HG02852 (cell line): ENCODE measurements around the gene CALN1.
A peak's percentile ranks its signal among the peaks of the same experiment; 100 is the strongest.
"Not testable (repeated sequence)": the region's sequence is repeated elsewhere in the genome, so short reads cannot be mapped to it uniquely, and the experiment has no call there.

Experiments used
- ATAC-seq: cut with Tn5 transposase; IDR thresholded peaks from one replicate; pipeline ENCODE4 v1.9.1; 2021; ENCODE audit warnings: mild to moderate bottlenecking, moderate library complexity; ENCODE audit not compliant: unreplicated experiment

CALN1 gene

DNA sequence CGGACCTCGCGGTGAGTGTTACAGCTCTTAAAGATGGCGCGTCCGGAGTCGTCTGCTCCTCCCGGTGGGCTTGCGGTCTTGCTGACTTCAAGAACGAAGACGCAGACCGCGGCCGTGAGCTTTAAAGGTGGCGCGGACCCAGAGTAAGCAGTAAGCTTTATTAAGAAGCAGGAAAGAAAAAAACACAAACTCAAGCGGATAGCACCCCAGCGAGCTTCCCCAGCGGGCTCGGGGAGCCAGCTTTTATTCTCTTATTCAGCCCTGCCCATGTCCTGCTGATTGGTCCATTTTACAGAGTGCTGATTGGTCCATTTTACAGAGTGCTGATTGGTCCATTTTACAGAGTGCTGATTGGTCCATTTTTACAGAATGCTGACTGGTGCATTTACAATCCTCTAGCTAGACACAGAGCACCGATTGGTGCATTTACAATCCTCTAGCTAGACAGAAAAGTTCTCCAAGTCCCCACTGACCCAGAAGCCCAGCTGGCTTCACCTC lies at the start of gene CALN1:
CALN1 (minus strand) TSS at position 218 of the 498 bp plus-strand sequence.
- not testable (repeated sequence) for ATAC-seq

GRCh38 chr7:72453471-72453870 lies 41.3 kb upstream of the CALN1 start:
- ATAC-seq = no peak

- ATAC-seq = no peak
These were observed 35.5 kb upstream of the CALN1 start for GRCh38 chr7:72447465-72448204.

- no peak for ATAC-seq
These were observed 34.7 kb upstream of the CALN1 start for GRCh38 chr7:72446591-72447462.

- no peak for ATAC-seq
These were observed 34.0 kb upstream of the CALN1 start for GRCh38 chr7:72446131-72446530.

DNA sequence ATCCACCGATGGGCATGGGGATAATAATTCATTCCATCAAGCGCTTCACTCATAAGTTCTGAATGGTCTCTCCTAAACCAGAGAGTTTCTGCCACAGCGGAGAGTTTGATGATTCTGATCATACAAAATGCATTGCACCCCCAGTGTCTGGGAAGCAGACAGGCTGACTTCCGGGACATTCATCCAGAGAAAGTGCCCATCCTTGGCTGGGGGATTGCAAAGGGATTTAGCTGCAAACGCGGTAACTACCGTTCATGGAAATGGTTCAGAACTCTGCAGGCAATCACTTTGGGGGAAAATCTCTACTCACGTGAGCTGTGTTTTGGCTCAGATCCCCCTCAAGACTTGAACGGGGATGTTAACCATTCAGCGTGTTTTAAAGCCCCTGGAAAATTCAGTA lies 33.4 kb upstream of the CALN1 start:
- ATAC-seq = no peak

GRCh38 chr7:72445075-72445474 lies 32.9 kb upstream of the CALN1 start:
- ATAC-seq = no peak

DNA sequence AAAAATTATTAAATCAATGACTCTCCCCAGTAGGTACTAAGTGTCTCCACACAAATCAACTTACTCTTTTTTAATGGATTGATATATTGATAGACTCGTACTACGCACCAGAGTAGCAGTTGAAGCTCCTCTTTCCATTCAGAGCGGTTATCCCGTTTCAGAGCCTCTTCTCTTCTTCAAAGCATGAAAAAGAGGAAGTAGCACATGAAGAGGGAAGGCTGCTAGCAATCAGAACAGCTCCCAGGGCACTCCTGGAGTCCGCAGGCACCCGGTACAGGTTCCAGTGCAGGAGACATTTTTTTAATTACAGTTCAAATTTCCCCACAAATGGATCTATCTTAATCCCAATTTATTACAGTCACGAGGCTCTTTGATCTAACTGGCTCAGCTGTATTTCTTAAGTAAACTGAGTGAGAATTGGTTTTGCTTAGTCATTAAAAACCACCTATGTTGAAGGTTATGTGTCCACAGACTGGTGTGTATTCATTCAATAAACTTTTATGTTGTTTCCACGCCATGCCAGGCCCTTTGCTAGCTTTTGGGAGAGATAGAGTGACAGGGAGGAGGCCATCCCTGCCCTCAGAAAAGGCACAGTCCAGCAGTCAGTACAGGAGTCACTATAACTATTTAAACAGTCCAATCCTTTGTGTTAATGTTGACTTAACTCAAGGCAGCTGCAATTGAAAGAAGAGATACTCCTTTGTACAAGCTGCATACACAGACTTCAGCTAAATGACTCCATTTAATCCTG lies 32.1 kb upstream of the CALN1 start:
- peak; percentile 78 for ATAC-seq

DNA sequence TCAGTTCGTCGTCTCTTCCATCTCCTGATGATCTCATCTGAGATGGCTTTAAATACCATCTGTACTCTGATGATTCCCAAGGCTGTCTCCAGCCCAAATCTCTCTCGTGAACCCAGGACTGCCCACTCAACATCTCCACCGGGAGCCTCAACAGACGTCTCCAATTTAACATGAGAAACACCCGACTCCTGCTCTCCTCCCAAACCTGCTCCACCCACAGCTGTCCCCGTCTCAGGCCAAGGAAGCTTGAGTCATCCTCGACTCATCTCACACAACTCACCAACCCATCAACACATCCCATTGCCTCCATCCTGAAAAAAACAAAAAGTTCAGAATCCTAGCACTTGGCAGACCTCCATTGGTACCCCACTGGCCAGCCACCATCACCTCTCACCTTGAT lies 29.7 kb upstream of the CALN1 start:
- ATAC-seq = no peak

GRCh38 chr7:72438491-72438890 lies 26.4 kb upstream of the CALN1 start:
- ATAC-seq = no peak

DNA sequence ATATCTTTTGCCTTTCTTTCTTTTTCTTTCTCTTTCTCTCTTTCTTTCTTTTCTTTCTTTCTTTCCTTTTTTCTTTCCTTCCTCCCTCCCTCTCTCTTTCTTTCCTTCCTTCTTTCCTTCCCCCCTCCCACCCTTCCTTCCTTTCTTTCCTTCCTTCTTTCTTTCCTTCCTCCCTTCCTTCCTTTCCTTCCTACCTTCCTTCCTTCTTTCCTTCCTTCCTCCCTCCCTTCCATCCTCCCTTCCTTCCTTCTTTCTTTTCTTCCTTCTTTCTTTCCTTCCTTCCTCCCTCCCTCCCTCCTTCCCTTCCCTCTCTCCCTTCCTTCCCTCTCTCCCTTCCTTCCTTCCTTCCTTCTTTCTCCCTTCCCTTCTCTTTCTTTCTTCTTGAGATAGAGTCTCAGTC lies 25.5 kb upstream of the CALN1 start:
- ATAC-seq = no peak

GRCh38 chr7:72437061-72437585 lies 25.0 kb upstream of the CALN1 start:
- no peak for ATAC-seq

GRCh38 chr7:72435925-72436480 lies 23.9 kb upstream of the CALN1 start:
- no peak for ATAC-seq

GRCh38 chr7:72435366-72435765 lies 23.2 kb upstream of the CALN1 start:
- ATAC-seq = no peak

- ATAC-seq = no peak
These were observed 18.4 kb upstream of the CALN1 start for GRCh38 chr7:72430531-72430930.

- ATAC-seq = no peak
These were observed 17.2 kb upstream of the CALN1 start for GRCh38 chr7:72429316-72429715.

GRCh38 chr7:72416846-72417245 lies 4.7 kb upstream of the CALN1 start:
- no peak for ATAC-seq

- ATAC-seq = no peak
These were observed 3.4 kb upstream of the CALN1 start for GRCh38 chr7:72415586-72415985.

DNA sequence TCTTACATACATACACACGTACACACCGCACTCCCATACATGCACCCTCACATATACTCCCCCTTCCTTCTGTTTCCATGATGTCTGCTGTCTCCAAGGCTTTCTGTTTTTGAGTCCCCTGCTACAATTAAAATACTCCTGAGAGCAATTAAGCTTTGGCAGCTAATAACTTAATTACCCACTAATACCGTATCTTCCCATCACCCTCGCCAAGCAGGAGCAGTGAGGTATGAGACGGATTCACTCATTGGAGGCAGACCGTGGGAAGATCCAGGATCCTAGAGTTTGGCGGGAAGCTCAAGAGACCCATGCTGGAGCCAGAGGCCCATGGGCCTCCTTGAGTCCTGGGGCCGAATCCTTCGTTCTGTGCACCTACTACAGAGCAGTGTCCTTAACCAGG lies 1.7 kb upstream of the CALN1 start:
- no peak for ATAC-seq

- ATAC-seq = no peak
These were observed 1.2 kb upstream of the CALN1 start for GRCh38 chr7:72413290-72413689.

DNA sequence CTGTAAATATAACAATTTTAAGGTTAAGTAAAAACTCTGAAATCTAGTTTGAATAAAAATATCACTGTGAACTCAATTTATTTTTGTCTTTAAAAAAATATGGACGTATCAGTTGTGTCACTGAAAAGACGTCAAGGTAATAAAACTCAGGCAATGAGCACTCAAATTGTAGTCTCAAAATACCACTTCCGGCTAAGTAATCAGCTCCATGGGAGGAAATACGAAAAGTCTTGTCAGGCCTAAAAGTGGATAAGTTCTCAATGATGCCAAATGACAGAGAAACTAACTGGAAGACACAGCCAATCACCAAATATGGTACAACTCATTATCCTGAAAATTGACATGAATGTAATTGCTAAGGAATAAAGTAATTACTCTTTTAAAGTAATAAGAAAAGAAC lies 719 bp downstream of the CALN1 start:
- ATAC-seq = no peak
